GM18508 (cell line): ENCODE results near the gene CEACAM6.
"Not testable (repeated sequence)": the region's sequence is repeated elsewhere in the genome, so short reads cannot be mapped to it uniquely, and the experiment has no call there.

ENCODE experiments used
- ATAC-seq: cut with Tn5 transposase; IDR thresholded peaks from one replicate; pipeline ENCODE4 v1.9.1; 2021; ENCODE audit warnings: moderate number of reproducible peaks; ENCODE audit not compliant: insufficient read depth, unreplicated experiment

CEACAM6 gene

GRCh38 chr19:41745756-41746155 lies 9.6 kb upstream of the CEACAM6 start:
- ATAC-seq = no peak

DNA sequence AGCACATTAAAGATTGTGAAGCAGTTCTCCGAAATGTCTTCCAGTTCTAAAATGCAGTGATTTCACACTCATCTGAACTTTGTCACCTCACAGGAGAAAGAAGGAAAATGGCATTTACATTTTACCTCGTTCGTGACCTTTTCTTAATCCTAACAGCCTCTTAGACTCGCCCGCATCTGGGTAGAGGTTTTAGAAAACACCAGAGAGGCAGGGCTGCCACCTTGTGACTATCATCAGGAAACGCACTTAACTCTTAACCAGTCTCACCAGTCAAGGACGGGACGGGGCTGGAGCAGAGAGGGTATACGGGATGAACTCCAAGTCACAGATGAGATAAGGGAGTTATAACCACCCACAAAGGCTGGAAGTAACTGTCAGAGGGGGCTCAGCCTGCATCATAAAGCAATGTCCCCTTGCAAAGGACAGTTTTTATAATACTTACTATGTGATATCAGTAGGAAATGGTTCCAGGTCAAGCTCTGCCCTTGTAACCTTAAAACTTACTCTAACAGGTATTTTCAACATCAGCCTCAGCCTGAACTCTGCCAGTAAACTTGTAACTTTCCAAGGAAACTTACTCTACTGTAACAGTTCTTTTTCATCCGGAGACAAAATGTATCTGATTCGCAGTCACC lies 8.6 kb upstream of the CEACAM6 start:
- no peak for ATAC-seq

GRCh38 chr19:41748012-41748411 lies 7.3 kb upstream of the CEACAM6 start:
- no peak for ATAC-seq

DNA sequence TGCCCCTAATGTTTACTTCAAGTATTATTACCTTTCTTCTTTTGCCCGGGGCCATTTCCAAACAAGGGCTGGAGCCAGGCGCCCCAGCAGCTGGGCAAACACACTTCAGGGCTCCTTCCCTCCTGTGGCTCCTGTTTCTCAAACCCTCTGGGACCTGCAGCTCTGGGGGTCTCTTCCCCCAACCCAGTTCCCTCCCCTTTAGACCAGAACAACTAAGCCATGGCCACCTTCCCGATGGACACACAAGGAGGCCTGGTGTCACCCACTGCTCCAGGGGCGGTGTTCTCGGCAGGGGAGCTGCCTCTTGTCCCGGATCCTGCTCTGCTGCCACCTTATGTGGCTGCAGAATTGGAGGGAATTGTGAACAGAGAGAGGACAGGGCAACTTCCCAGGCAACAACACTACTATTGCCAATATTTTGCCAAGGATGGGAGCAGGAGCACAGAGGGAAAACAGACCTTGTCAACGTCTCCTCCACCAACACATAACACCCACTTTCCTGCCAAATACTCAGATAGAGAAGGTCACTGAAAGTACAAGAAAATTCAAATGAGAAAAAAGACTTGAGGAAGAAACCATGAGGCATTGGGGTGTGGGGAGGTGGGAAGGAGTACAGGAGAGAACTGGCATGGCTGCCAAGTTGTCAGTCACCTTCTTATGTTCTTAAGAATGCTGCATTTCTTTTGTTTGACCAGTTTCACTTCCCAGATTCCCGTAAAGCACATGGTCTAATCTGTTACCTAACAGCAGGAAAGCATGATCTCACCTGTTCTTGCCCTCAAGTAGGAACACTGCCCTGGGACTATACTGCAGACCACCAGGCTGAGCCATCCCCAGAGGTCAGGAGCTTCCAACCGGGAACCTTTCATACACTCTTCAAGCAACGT lies 4.8 kb upstream of the CEACAM6 start:
- ATAC-seq = not testable (repeated sequence)

DNA sequence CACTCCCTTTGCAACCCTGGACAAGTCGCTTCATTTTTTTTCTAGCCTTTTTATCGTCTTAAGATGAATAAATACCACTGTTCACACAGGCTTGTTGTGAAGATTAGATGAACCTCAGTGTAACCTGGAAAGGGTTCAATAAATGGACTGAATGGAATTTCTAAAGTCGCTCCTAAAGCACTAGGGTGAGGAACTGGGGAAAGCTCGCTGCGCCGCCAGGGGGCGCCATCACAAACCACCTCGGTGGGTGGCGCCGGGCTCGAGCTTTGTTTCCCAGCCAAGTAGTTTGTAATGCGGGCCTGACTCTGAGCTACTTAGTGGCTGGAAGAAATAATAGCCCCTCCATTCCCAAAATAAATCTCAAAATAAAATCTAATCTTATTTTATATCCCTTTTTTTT lies 2.2 kb upstream of the CEACAM6 start:
- no peak for ATAC-seq

GRCh38 chr19:41753936-41754529 lies 1.3 kb upstream of the CEACAM6 start:
- no peak for ATAC-seq

GRCh38 chr19:41758846-41759245 lies 3.5 kb downstream of the CEACAM6 start:
- no peak for ATAC-seq

DNA sequence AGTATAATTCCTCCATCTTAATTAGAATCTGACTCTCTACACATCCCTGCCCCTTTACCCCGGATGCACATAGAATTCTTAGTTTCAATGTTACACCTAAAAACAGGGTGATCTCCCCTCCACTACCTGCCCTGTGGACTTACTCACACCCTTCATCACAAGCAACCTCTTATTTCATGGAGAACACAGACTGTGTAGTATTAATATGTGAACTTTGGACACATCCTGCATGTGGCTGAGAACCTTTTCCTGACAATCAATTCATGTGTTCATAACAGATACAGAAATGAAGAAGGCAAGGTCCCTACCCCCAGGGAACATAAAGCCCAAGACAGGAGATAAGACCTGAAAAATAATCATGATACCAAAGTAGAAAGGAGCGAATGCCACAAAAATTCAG lies 11.8 kb downstream of the CEACAM6 start:
- ATAC-seq = no peak

- not testable (repeated sequence) for ATAC-seq
These were observed 12.8 kb downstream of the CEACAM6 start for GRCh38 chr19:41768105-41768504.

DNA sequence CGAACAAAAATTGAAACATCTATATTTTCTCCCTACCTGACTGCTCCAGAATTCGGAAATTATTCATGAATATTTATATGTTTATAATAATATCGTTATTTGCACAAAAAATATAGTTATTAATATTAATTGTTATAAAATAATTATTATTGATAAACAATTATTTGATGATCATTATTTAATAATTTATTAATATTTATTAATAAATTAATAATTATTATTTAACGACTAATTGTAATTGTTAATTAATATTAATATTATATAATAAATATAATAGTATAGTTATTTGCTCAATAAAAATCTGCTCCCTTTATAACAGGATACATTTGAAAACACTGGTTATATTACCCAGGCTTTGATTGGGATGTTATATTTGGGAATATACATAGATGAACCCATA lies 14.3 kb downstream of the CEACAM6 start:
- no peak for ATAC-seq

DNA sequence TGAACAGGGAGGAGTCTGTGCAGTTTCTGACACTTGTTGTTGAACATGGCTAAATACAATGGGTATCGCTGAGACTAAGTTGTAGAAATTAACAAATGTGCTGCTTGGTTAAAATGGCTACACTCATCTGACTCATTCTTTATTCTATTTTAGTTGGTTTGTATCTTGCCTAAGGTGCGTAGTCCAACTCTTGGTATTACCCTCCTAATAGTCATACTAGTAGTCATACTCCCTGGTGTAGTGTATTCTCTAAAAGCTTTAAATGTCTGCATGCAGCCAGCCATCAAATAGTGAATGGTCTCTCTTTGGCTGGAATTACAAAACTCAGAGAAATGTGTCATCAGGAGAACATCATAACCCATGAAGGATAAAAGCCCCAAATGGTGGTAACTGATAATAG lies 16.1 kb downstream of the CEACAM6 start:
- ATAC-seq = no peak

DNA sequence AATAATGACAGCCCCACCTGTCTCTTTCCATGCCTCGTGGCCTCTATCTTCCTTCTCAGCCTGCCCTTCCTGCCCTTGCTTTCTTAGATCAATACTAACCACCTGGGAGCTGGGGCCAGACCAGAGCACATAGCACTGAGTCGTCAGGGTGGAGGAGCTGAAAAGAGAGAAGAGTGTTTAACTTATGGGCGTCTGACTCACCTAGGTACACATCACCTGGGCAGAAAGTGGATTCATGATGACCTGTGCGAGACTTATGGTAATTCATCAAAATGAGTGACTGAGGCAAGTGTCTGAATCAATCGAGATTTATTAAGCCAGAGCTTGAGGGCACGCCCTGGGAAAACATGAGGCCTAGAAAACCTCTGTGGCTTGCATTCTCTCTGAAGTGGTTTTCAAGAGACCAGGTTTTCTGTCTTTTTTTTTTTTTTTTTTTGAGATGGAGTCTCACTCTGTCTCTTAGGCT lies 19.2 kb downstream of the CEACAM6 start:
- no peak for ATAC-seq

DNA sequence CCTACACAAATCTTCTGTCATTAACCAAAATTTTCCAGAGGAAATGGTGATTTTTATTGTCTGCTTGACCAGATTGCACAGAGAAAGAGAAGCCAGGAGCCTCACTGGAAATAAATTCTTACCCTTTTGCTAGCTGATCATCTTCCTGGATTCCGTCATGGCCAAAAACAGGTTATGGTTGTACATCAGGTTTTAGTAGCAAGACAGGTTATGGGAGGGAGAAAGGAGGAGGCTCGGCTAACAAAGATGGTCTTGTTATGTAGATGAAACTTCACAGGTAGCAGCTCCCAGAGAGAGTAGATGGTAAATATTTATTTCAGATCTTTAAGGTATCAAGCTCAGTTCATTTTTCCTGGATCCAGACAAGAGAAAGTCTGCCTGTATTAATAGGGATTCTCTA lies 21.4 kb downstream of the CEACAM6 start:
- no peak for ATAC-seq

DNA sequence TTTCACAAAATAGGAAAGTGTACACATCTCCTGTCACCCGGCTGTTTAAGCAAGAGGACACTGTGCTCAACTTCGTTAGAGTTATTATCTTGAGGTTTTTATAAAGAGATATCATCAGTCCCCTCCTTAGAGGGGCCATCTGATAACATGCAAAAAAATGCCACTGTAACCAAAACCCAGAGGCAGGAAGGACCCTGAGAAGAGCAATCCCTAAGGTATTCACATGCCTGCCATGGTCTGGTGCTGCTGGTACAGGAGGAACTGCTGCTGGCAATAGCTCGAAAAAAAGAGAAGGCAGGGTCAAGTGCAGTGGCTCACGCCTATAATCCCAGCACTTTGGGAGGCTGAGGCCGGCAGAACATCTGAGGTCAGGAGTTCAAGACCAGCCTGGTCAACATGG lies 28.3 kb downstream of the CEACAM6 start:
- no peak for ATAC-seq

- ATAC-seq = no peak
These were observed 29.0 kb downstream of the CEACAM6 start for GRCh38 chr19:41784312-41784711.

GRCh38 chr19:41784743-41785142 lies 29.4 kb downstream of the CEACAM6 start:
- ATAC-seq = no peak

- ATAC-seq = no peak
These were observed 30.3 kb downstream of the CEACAM6 start for GRCh38 chr19:41785653-41786052.

DNA sequence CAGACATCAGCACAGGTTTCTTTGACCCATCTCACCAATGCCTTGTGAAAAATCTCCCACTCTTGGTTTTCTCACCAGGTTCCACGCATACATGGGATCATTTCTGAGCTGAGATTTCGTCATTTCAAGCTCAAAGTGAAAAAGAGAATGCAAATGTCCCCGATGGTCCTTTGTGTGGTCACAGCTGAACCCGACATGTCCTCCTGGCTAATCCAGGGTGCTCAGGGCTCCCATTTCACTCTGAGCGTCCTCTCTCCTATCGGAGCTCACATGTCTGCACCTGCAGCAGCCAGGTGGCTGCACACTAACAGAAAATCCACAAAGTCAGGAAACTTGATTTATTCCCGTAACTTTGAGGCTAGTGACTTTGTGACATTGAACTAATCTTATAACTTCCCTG lies 31.7 kb downstream of the CEACAM6 start:
- ATAC-seq = no peak

DNA sequence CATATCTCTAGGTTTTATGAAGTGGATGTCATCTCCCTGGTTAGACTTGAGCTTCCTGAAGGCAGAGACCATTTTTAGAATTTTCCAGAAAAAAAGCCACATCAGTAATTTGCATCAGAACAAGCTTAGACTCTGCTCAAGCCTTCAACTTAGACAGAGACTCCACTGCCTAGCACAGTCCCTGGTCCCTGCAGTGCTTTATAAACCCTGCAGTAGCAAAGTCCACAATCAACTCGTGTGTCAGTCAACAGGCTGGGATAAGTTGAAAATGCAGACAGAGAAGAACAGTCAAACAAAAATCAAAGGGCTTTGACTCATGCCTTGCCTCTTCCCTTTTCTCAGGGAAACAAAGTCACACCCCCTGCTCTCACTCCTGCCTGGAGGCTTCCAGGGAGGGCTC lies 33.2 kb downstream of the CEACAM6 start:
- not testable (repeated sequence) for ATAC-seq

- ATAC-seq = not testable (repeated sequence)
These were observed 33.7 kb downstream of the CEACAM6 start for GRCh38 chr19:41789053-41789452.
